GM23248 (cell line): ENCODE measurements around the gene CALD1.

ENCODE experiments used
- EZH2 ChIP-seq: fragments of 200-600 bp; sonication (generic); IDR thresholded peaks from 2 replicates; pipeline ENCODE4 v1.6.1; 2018; ENCODE audit warnings: antibody characterized with exemption, mild to moderate bottlenecking; ENCODE audit not compliant: insufficient read depth, poor library complexity, severe bottlenecking
- EZH2phosphoT487 ChIP-seq: fragments of 200-600 bp; sonication (generic); IDR thresholded peaks from 2 replicates; pipeline ENCODE4 v1.6.1; 2018; ENCODE audit warnings: antibody characterized with exemption, moderate library complexity, mild to moderate bottlenecking, low read depth; ENCODE audit not compliant: insufficient read depth

- TF ChIP-seq EZH2 (no peak), EZH2phosphoT487 (no peak)
These were observed 139.8 kb downstream of the CALD1 start for GRCh38 chr7:134919240-134919641.
